Stimulated activated CD4-positive, alpha-beta T cell treated with anti-CD3 and anti-CD28 coated beads, Interleukin-2, amount 100 ng/mL, for 48 hours (primary cell): ENCODE results near the gene RBM28.
"Not testable (repeated sequence)": the region's sequence is repeated elsewhere in the genome, so short reads cannot be mapped to it uniquely, and the experiment has no call there.

Source experiments
- DNase-seq, 2 donors: peaks; one replicate each; pipeline ENCODE4 v3.0.0-alpha.2; 2020

Gene RBM28

DNA sequence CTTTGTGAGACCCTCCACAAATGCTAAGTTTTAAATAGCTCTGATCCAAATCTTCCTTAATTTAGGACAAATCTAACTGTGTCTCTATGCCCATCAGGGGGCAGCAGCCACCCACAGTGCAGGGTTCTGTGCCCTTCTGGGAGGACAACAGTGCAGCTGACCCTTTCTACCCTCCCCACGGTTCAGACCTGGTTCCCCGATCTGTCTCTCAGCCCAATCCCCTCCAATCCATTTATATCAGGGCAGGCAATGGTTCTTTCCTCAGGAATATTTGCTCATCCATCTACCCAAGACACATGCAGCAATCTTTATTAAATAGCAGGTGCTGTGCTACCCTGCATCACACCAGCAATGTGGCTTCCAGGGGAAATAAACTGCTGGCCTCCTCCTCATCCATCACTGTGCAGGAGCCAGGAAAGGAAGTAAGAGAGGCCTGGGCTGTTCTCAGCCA, 4.0 kb upstream of the RBM28 start:
- peak in 1 of 2 donors; percentile 45 for DNase-seq

GRCh38 chr7:128344431-128344774, 695 bp upstream of the RBM28 start:
- DNase-seq = no peak

DNA sequence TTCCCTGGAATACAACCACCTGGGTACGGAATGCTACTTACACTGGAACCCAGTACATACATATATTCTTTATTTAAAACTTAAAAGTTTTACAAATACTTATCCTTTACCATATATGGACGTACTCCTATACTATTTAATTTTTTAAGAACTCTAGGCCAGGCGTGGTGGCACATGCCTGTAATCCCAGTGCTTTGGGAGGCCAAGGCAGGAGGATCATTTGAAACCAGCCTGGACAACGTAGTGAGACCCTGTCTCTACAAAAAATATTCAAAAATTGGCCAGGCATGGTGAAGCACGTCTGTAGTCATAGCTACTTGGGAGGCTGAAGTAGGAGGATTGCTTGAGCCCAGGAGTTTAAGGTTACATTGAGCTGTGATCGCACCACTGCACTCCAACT, 2.0 kb downstream of the RBM28 start:
- no peak for DNase-seq

DNA sequence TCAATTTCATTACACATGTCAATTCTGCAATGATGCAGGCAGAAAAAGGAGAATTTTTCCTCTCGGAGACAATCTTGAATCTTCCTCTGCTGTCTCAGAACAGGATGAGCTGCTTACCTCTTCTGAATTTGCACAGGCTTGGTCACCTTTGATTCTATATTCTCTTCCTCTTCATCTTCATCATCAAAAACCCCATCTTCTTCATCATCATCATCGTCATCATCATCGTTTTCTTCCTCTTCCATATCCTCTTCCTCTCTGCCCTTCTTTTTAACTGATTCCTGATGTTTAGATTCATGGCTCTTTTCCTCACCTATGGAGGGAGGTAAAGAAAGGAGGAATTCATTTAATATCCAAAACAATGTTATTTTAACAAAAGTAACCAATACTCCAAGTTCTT, 8.0 kb downstream of the RBM28 start:
- no peak for DNase-seq

DNA sequence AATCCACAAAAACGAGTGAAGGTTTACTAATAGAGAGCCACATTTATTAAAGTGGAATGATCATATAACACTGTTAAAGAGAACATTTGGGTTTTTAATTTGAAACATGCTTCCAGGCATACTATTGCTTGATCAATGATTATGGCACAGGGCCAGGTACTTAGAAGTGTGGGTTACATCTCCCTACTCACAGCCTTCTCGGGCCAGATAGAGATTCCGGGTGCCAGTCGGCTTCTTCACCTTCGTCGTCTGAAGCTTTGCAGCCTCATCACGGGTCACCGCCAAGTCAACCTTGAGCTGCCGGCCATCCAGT, 19.4 kb downstream of the RBM28 start:
- no peak for DNase-seq

DNA sequence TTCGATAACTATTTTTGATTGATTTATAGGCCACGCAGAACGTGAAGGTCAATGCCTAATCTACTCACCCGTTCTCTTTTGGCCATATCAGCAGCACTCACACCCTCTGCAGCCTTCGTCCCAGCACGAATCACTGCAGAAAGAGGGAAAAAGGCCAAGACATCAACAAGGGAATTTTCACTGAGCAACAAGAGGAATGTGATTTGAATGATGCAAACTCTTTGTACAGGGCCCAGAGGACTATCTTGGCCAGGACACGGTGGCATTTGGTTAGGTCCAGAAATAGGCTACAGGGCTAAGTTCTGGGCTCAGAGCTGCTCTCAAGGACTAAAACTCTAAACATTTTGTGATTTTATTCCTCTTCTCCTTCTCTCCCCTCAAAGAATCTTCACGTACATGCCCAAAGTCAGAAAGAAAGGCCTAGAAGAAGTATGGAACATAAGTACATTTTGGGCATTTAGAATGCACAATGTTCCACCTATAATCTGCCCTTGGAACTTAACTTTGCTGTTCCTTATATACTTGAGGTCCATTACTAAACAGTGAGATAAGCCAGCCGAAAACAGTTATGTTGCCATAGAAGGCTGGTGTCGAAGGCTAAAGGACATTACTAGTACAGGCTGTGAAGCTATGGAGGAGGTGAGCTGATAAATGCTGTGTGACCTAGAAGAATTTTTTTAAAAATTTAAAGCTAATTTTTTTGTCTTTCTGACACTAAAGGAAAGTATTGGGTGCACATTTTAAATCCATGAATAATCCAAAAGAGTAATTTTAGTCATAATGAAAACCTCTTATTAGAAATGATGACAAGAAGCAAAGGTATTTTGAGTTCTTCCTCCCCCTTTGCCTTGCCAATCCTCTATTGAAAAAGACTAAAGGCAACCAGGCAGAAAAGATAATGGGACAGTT, 20.0 kb downstream of the RBM28 start:
- DNase-seq = no peak

DNA sequence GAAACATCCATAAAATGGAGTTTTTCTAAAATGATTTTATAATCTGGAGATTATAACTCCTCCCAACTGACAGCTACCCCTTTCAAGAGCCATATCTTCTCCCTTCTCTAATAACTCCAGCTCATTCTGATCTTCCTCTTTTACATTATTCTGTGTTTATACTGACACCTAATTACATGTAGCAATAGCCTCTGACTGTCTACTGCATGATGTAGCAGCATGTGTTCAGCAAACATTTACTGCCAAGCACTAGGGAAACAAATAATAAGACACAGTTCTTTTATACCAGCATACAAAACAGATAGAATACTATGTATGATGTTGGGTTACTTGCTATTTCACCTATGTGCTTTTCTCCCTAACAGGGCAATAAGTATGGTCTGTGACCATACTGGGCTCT, 20.7 kb downstream of the RBM28 start:
- DNase-seq = no peak

DNA sequence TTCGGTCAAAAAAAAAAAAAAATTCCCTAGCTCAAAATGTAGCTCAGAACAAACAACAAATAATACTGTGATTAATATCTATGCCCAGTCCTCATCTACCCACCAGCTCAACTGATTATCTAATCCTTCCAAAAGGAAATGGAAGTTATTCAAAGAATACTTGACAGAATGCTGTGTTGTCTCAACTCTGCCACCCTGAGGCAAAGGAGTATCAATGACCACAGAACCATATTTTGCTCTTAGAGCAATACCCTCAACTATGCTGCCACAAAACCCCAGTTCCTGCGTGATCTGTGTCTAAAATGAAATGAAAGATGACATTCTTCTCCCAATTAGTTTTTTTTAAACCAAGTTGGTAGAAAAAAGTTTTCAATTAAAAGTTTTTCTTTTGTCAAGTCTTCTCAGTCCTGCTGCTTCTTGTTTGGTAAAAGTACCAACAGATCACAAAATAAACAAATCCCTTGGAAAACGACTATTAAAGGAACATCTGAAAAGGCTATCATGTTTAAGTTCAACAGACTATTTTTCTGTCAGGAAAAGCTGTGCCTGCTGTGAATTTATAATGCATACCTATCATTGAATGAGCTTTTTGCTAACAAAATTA, 21.6 kb downstream of the RBM28 start:
- no peak for DNase-seq

DNA sequence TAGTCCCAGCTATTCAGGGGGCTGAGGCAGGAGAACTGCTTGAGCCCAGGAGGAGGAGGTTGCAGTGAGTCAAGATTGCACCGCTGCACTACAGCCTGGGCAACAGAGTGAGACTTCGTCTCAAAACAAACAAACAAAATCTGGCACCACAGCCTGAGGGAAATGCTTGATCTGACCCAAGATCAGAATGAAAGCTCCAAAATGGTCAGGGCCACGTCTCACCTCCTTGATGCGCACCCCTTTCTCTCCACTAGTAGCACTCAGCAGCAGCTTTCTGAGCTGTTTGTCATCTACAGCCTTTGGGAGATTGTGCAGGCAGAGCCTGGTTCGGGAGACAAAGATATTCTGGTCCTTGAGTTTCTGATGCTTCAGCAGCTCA, 22.7 kb downstream of the RBM28 start:
- no peak for DNase-seq

- no peak for DNase-seq
Measured at GRCh38 chr7:128318691-128319090, 25.0 kb downstream of the RBM28 start.

- no peak for DNase-seq
Measured at GRCh38 chr7:128311013-128311412, 32.7 kb downstream of the RBM28 start.

GRCh38 chr7:128310499-128310898, 33.2 kb downstream of the RBM28 start:
- DNase-seq = no peak

DNA sequence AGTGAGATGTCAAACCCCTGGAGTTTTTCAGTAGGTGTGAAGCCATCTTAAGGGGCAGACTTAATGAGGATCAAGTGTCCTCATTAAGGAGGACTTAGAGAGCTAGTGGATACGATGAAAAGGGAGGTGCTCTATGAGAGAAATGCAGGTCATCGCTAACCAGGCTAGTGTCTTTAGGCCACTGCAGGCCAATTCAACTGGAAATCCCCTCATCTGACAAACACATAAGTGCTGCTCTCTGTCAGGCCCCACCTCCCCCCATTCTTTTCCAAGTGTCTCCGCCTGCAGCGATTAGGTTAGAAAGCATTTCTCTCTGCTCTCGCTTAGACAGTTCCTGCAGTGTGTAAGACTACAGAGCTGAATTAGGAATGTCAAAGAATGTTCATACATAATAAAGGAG, 33.7 kb downstream of the RBM28 start:
- DNase-seq = no peak

GRCh38 chr7:128309124-128309523, 34.6 kb downstream of the RBM28 start:
- no peak for DNase-seq

- DNase-seq = no peak
Measured at GRCh38 chr7:128307061-128307460, 36.6 kb downstream of the RBM28 start.

DNA sequence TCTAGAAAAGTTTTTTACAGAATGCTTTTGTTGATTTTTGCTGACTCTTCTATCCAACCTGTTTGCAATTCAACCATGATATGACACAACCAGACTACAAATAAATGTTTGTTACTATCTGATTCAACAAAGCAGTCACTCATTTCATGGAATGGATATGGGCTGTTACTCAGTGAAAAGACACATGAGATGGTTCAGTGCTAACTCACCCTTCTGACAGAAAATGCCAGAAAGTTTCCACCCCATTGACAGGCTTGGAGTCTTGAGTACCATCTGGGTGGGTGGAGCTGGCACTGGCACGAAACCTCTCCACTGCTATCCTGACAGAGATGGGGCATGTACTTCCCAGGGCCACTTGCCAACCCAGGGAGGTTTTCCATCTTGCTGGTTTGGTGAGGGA, 39.5 kb downstream of the RBM28 start:
- DNase-seq = no peak

DNA sequence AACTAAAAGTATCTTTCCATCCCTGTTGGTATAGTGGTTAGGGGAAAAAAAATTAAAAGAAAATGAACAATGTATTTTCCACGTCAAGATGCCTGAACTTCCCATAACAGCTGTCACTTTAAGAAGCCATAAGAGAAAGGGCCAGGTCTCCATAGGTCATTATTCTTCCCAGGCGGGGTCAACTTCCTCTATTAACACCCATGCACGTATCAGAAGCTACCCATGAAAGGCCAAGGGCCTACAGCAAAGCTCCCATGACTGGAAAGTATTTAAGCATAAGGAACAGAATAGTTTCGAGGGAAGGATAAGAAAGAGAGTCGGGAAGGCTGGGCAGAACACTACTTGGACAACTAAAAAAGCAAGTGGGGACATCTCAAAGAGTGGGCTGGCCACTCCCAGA, 40.1 kb downstream of the RBM28 start:
- DNase-seq = no peak

GRCh38 chr7:128303133-128303532, 40.6 kb downstream of the RBM28 start:
- DNase-seq = no peak

- DNase-seq = no peak
Measured at GRCh38 chr7:128302139-128302538, 41.6 kb downstream of the RBM28 start.

DNA sequence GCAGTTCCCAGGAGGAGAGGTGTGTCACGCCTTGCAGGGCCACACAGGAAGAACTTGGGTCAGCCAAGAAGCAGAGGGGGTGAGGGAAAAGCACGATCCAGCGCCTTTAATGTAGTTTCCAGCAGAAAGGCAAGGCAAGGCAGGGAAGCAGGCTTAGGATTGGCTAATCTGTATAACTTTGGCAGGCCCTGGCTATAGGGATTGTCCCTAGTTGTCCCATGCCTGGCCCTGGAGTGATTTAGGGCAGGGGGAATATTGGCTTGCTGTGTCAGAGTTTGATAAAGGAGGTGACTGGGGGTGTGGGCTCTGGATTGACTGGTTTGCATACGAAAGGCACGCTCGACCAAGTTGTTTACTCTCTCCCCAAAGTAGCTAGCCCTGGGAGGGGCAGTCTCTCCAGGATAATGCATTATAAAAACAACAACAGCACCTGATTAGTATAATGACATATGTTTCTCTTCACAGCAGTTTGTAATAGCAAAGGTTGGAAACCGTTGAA, 44.5 kb downstream of the RBM28 start:
- no peak for DNase-seq

- DNase-seq = not testable (repeated sequence)
Measured at GRCh38 chr7:128298004-128298403, 45.7 kb downstream of the RBM28 start.

GRCh38 chr7:128287556-128287955, 56.2 kb downstream of the RBM28 start:
- DNase-seq = no peak

- no peak for DNase-seq
Measured at GRCh38 chr7:128284102-128284501, 59.6 kb downstream of the RBM28 start.

- no peak for DNase-seq
Measured at GRCh38 chr7:128281605-128282380, 61.9 kb downstream of the RBM28 start.
